H1 (cell line): Measurements from ENCODE around the gene CHST4. TPM values are rescaled to one million over a fixed set of nuclear protein-coding genes. Genes with fewer than 3 reads are reported as not detected.

ENCODE experiments used
- CTCF ChIA-PET: fragments of 300-600 bp; sonication (Branson Sonifier 250); formaldehyde crosslinking; loops from one replicate; lab custom pipeline; 2021; ENCODE audit not compliant: partially characterized antibody; lab: Charles Lee
- POLR2A ChIA-PET: fragments of 300-600 bp; sonication (Branson Sonifier 250); formaldehyde crosslinking; loops from one replicate; lab custom pipeline; 2021; ENCODE audit warnings: inconsistent platforms; ENCODE audit not compliant: partially characterized antibody; lab: Charles Lee
- DNase-seq, 2 experiments: peaks; one replicate each; pipeline versions ENCODE4 v3.0.0 to v3.0.0-alpha.2; 2010 to 2022; ENCODE audit warnings: low spot score in 2 of 2, low read depth in 1 of 2, mixed read lengths in 1 of 2
- FAIRE-seq: peaks from 2 replicates; lab custom pipeline; 2011; peaks lifted over from hg19 to GRCh38; lab: Jason Lieb, UNC
- H2AFZ ChIP-seq: 2 replicates; pipeline ENCODE4 v1.8.1; 2012; ENCODE audit warnings: low read length, inconsistent platforms
- H2AK5ac ChIP-seq: 2 replicates; pipeline ENCODE4 v1.6.1; 2013; ENCODE audit warnings: low read depth, low read length
- H2BK120ac ChIP-seq: replicated peaks from 2 replicates; pipeline ENCODE3; 2013; ENCODE audit warnings: low read depth, low read length, inconsistent platforms
- H2BK12ac ChIP-seq: 2 replicates; pipeline ENCODE4 v1.6.1; 2013; ENCODE audit warnings: low read depth, low read length
- H2BK15ac ChIP-seq: 2 replicates; pipeline ENCODE4 v1.6.1; 2013; ENCODE audit warnings: low read length
- H2BK20ac ChIP-seq: 2 replicates; pipeline ENCODE4 v1.6.1; 2013; ENCODE audit warnings: low read length
- H2BK5ac ChIP-seq: 2 replicates; pipeline ENCODE4 v1.6.1; 2013; ENCODE audit warnings: low read depth, low read length
- H3K14ac ChIP-seq: 2 replicates; pipeline ENCODE4 v1.6.1; 2013; ENCODE audit warnings: inconsistent platforms; ENCODE audit not compliant: insufficient read length
- H3K18ac ChIP-seq: 2 replicates; pipeline ENCODE4 v1.6.1; 2013; ENCODE audit warnings: low read length; ENCODE audit errors: extremely low read depth
- H3K23ac ChIP-seq: 2 replicates; pipeline ENCODE4 v1.6.1; 2013; ENCODE audit warnings: inconsistent platforms; ENCODE audit not compliant: insufficient read length
- H3K23me2 ChIP-seq: 2 replicates; pipeline ENCODE4 v1.6.1; 2013; ENCODE audit warnings: low read depth, low read length
- H3K27ac ChIP-seq: 2 replicates; pipeline ENCODE4 v1.6.1; 2011; ENCODE audit warnings: low read depth, low read length, inconsistent platforms
- H3K27me3 ChIP-seq, 4 experiments: replicated peaks in 1 of 4; 1 replicate in 1 of 4; 2 replicates in 3 of 4; pipeline versions ENCODE4 v1.6.1 to v1.8.1; 2011 to 2013; ENCODE audit warnings: low read length in 3 of 4, mild to moderate bottlenecking in 3 of 4, inconsistent platforms in 2 of 4, mixed read lengths in 2 of 4, moderate library complexity in 1 of 4; ENCODE audit not compliant: control insufficient read depth in 3 of 4, insufficient read depth in 3 of 4; ENCODE audit errors: extremely low read depth in 1 of 4
- H3K36me3 ChIP-seq, 4 experiments: 2 replicates each; pipeline versions ENCODE4 v1.6.1 to v1.8.1; 2011 to 2013; ENCODE audit warnings: mild to moderate bottlenecking in 4 of 4, low read length in 3 of 4, moderate library complexity in 2 of 4, control low read depth in 1 of 4, inconsistent platforms in 1 of 4; ENCODE audit not compliant: insufficient read depth in 4 of 4, control insufficient read depth in 2 of 4
- H3K4ac ChIP-seq: replicated peaks from 2 replicates; pipeline ENCODE3; 2013; ENCODE audit warnings: low read length, low read depth, mixed read lengths, inconsistent platforms; ENCODE audit not compliant: insufficient read length
- H3K4me1 ChIP-seq, 4 experiments: replicated peaks in 1 of 4; 1 replicate in 1 of 4; 2 replicates in 3 of 4; pipeline versions ENCODE4 v1.6.1 to v1.8.1; 2011 to 2013; ENCODE audit warnings: low read length in 3 of 4, inconsistent platforms in 2 of 4, mixed read lengths in 1 of 4; ENCODE audit not compliant: insufficient read depth in 4 of 4, control insufficient read depth in 3 of 4
- H3K4me2 ChIP-seq, 2 experiments: 2 replicates each; pipeline versions ENCODE4 v1.6.1 to v1.8.1; 2011 to 2013; ENCODE audit warnings: low read depth in 2 of 2, low read length in 2 of 2, control low read depth in 1 of 2, inconsistent platforms in 1 of 2, mild to moderate bottlenecking in 1 of 2; ENCODE audit not compliant: insufficient read depth in 1 of 2
- H3K4me3 ChIP-seq, 4 experiments: fragments of 200-600, 300-600 bp in 1 of 4; sonication (generic), shearing (Covaris generic), sonication (Bioruptor Twin) in 1 of 4; 2 replicates each; pipeline versions ENCODE4 v1.5.1 to v1.8.1; 2011 to 2016; ENCODE audit warnings: low read length in 4 of 4, low read depth in 3 of 4, control low read depth in 2 of 4, inconsistent platforms in 2 of 4, mild to moderate bottlenecking in 2 of 4, mixed read lengths in 1 of 4, moderate library complexity in 1 of 4; ENCODE audit not compliant: insufficient read depth in 2 of 4; ENCODE audit errors: extremely low read depth in 1 of 4
- H3K56ac ChIP-seq: replicated peaks from 2 replicates; pipeline ENCODE3; 2013; ENCODE audit warnings: low read depth, mild to moderate bottlenecking, mixed read lengths, low read length, inconsistent platforms; ENCODE audit not compliant: insufficient read length
- H3K79me1 ChIP-seq: 2 replicates; pipeline ENCODE4 v1.6.1; 2013; ENCODE audit warnings: low read depth, low read length, control low read depth
- H3K79me2 ChIP-seq, 2 experiments: 2 replicates each; pipeline versions ENCODE4 v1.6.1 to v1.8.1; 2012 to 2013; ENCODE audit warnings: low read length in 2 of 2, mild to moderate bottlenecking in 2 of 2, inconsistent platforms in 1 of 2; ENCODE audit not compliant: insufficient read depth in 2 of 2, control insufficient read depth in 1 of 2
- H3K9ac ChIP-seq, 4 experiments: replicated peaks in 1 of 4; 1 replicate in 1 of 4; 2 replicates in 3 of 4; pipeline versions ENCODE4 v1.6.1 to v1.8.1; 2011 to 2013; ENCODE audit warnings: low read depth in 3 of 4, low read length in 3 of 4, control low read depth in 2 of 4, mild to moderate bottlenecking in 2 of 4, moderate library complexity in 2 of 4, inconsistent platforms in 1 of 4; ENCODE audit errors: extremely low read depth in 1 of 4
- H3K9me3 ChIP-seq, 2 experiments: 2 replicates each; pipeline versions ENCODE4 v1.6.1 to v1.8.1; 2012 to 2013; ENCODE audit warnings: mild to moderate bottlenecking in 2 of 2, moderate library complexity in 2 of 2, control low read depth in 1 of 2, inconsistent platforms in 1 of 2, low read depth in 1 of 2, low read length in 1 of 2, mixed read lengths in 1 of 2; ENCODE audit not compliant: insufficient read depth in 2 of 2
- H4K20me1 ChIP-seq, 2 experiments: replicated peaks in 1 of 2; 2 replicates each; pipeline versions ENCODE3 to v1.8.1; 2011 to 2013; ENCODE audit warnings: inconsistent platforms in 2 of 2, low read length in 2 of 2, mild to moderate bottlenecking in 1 of 2; ENCODE audit not compliant: insufficient read depth in 2 of 2, control insufficient read depth in 1 of 2
- H4K5ac ChIP-seq: 2 replicates; pipeline ENCODE4 v1.6.1; 2013; ENCODE audit warnings: low read length, low read depth, mixed read lengths, inconsistent platforms; ENCODE audit not compliant: insufficient read length
- H4K8ac ChIP-seq: 2 replicates; pipeline ENCODE4 v1.8.0; 2013; ENCODE audit warnings: mild to moderate bottlenecking, moderate library complexity, low read length, inconsistent platforms; ENCODE audit not compliant: insufficient read depth; ENCODE audit errors: extremely low read depth
- H4K91ac ChIP-seq: replicated peaks from 2 replicates; pipeline ENCODE3; 2013; ENCODE audit warnings: low read length, mixed read lengths, inconsistent platforms; ENCODE audit not compliant: insufficient read length
- BACH1 ChIP-seq: IDR thresholded peaks from 2 replicates; pipeline ENCODE4 v1.6.1; 2012; ENCODE audit warnings: low read length, improper control_type of control experiment
- BRCA1 ChIP-seq: IDR thresholded peaks from 2 replicates; pipeline ENCODE4 v1.6.1; 2012; ENCODE audit warnings: low read depth, low read length, improper control_type of control experiment
- CBX8 ChIP-seq: fragments of 300-800, 300-1000 bp; sonication (generic); IDR thresholded peaks from 2 replicates; pipeline ENCODE4 v1.7.1; 2016; ENCODE audit warnings: low read depth, low read length, borderline replicate concordance
- CHD1 ChIP-seq: IDR thresholded peaks from 2 replicates; pipeline ENCODE4 v1.6.1; 2012; ENCODE audit warnings: low read depth, low read length, improper control_type of control experiment
- CREB1 ChIP-seq: IDR thresholded peaks from 2 replicates; pipeline ENCODE4 v1.6.1; 2012; ENCODE audit warnings: inconsistent platforms
- EZH2 ChIP-seq: fragments of 200-600 bp; sonication (generic); IDR thresholded peaks from 2 replicates; pipeline ENCODE4 v1.7.1; 2012; ENCODE audit warnings: low read depth, mild to moderate bottlenecking, moderate library complexity, low read length, inconsistent platforms; ENCODE audit not compliant: severe bottlenecking
- FOSL1 ChIP-seq: IDR thresholded peaks from 2 replicates; pipeline ENCODE4 v1.6.1; 2011; ENCODE audit warnings: mild to moderate bottlenecking, low read depth, low read length, moderate library complexity; ENCODE audit not compliant: insufficient read depth
- HDAC6 ChIP-seq: IDR thresholded peaks from one replicate; pipeline ENCODE4 v1.7.1; 2012; ENCODE audit warnings: low read depth, mild to moderate bottlenecking, inconsistent platforms, low read length, moderate library complexity
- JUND ChIP-seq: IDR thresholded peaks from 2 replicates; pipeline ENCODE4 v1.6.1; 2011; ENCODE audit warnings: mild to moderate bottlenecking, improper control_type of control experiment, low read length
- SIRT6 ChIP-seq: IDR thresholded peaks from one replicate; pipeline ENCODE4 v1.7.1; 2012; ENCODE audit warnings: low read length, inconsistent platforms
- SUZ12 ChIP-seq: fragments of 200-600 bp; sonication (generic); IDR thresholded peaks from 2 replicates; pipeline ENCODE4 v1.6.1; 2012; ENCODE audit warnings: mild to moderate bottlenecking, inconsistent platforms, low read length, moderate library complexity, mixed read lengths
- YY1 ChIP-seq: IDR thresholded peaks from 2 replicates; pipeline ENCODE4 v1.6.1; 2011; ENCODE audit warnings: low read depth, mild to moderate bottlenecking, low read length
- WGBS, 2 experiments: shearing (Covaris generic) in 1 of 2; methylation state at CpG; one replicate each; pipeline versions ENCODE4 v1.1.6 to v1.1.7; 2013 to 2015; ENCODE audit warnings: low lambda C conversion rate in 2 of 2, mixed read lengths in 2 of 2, inconsistent platforms in 1 of 2, low coverage in 1 of 2, missing lambda C conversion rate in 1 of 2; ENCODE audit not compliant: insufficient replicate concordance in 2 of 2, insufficient coverage in 1 of 2, insufficient read length in 1 of 2; ENCODE audit errors: extremely low coverage in 1 of 2, missing lambda C conversion rate in 1 of 2; 5-methylcytosine and 5-hydroxymethylcytosine counted together
- polyA plus RNA-seq, 7 experiments: library from polyadenylated mRNA; depleted of rRNA in 3 of 7; stranded (reverse) in 5 of 7; unstranded in 2 of 7; fragments of >200 nt in 5 of 7; fragments of 200-250 nt in 2 of 7; gene quantifications; 1 replicate in 5 of 7; 2 replicates in 1 of 7; 4 replicates in 1 of 7; pipeline versions ENCODE4 v1.2.1 to v1.2.3, GENCODE V29; 2011 to 2013; ENCODE audit warnings: missing spikeins in 2 of 7, mixed read lengths in 2 of 7
- total RNA-seq: library from RNA; stranded (reverse); fragmentation: NEBNext Ultra II Directional; extraction: Animal tissue kit (Norgen Biotek cat#: 25700); gene quantifications from 2 replicates; pipeline ENCODE4 v1.2.1, GENCODE V29; 2021

Gene CHST4
- total and polyA plus RNA-seq, 2 of the 8 experiments (the other 6 are each of a cell fraction or from before 2014, with no cell fraction given): 12.1 to 14.6 TPM

DNA sequence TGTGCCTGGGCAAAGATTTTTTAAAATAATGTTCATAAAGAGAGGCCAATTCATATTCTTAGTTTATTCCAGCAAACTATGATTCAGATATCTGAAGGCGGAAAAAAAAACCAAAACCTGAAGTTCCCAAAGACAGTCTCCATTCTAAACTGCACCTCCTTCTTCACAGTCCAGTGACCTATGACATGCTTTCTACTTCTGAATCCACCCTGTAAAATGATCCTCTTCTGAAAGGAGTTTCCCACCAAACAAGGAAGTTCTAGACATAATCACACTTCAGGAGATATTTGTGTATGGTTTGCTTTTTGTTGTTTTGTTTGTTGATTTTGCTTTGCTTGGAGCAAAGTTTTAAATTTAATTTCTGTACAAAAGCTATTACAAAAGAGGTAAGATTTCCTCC lies 12.9 kb upstream of the CHST4 start:
- no peak overlapping the region for H3K4me3 ChIP-seq
- H2BK5ac ChIP-seq: no peak overlapping the region
- FAIRE-seq (no peak), DNase-seq (no peak)
- peaks cover 0 to 4% (median 1%) of the 10 kb centered on the region in 4 experiments; a peak in 4 of 7 replicates for H3K4me1 ChIP-seq
- H3K4ac ChIP-seq: no peak overlapping the region
- H3K4me2 ChIP-seq: no peak overlapping the region
- CTCF ChIA-PET: interaction anchor here (1.3 kb wide), 1 partner anchor 21 kb away, joined by 4 read pairs; no protein-coding TSS in a partner anchor
- no peaks in the 10 kb centered on the region for H4K20me1 ChIP-seq
- H2AFZ ChIP-seq: no peak overlapping the region
- no peak overlapping the region for H3K27ac ChIP-seq
- H4K91ac ChIP-seq: no peak overlapping the region
- H3K27me3 ChIP-seq: no peaks in the 10 kb centered on the region
- no peaks in the 10 kb centered on the region for H3K36me3 ChIP-seq
- 0 out of 4 replicates have a peak, but pooled peaks cover 0 to 2% of the 10 kb centered on the region in 2 experiments for H3K9me3 ChIP-seq
- H3K14ac ChIP-seq: no peak overlapping the region
- H4K8ac ChIP-seq: no peak overlapping the region
- H2BK20ac ChIP-seq: no peak overlapping the region
- no peaks in the 10 kb centered on the region for H3K79me2 ChIP-seq
- H3K18ac ChIP-seq: no peak overlapping the region
- H2AK5ac ChIP-seq: no peak overlapping the region
- H2BK12ac ChIP-seq: no peak overlapping the region
- no CpG with 5 or more reads among the region's 1 CpG for WGBS, 2 experiments
- no peak overlapping the region for H2BK120ac ChIP-seq
- no peak overlapping the region for H3K23ac ChIP-seq
- POLR2A ChIA-PET: no interaction called here
- H3K56ac ChIP-seq: no peak overlapping the region
- no peak overlapping the region for H4K5ac ChIP-seq
- no peaks in the 10 kb centered on the region for H3K23me2 ChIP-seq
- no peak overlapping the region for H2BK15ac ChIP-seq
- no peak overlapping the region for H3K9ac ChIP-seq
- TF ChIP-seq CHD1: no peak
- no peak for TF ChIP-seq SIRT6
- no peak for TF ChIP-seq FOSL1
- no peak for TF ChIP-seq CREB1
- no peak for TF ChIP-seq BACH1
- TF ChIP-seq YY1: no peak
- no peak for TF ChIP-seq HDAC6
- TF ChIP-seq CBX8: no peak
- TF ChIP-seq BRCA1: no peak
- TF ChIP-seq EZH2: no peak
- TF ChIP-seq SUZ12: no peak
- no peak for TF ChIP-seq JUND
- no peaks in the 10 kb centered on the region for H3K79me1 ChIP-seq
